ENCODE results near the gene NTM.

GRCh38 chr11:131418189-131418588, 47.8 kb downstream of the NTM start:
- TF ChIP-seq EZH2 (IDR thresholded peaks at IDR 0.05; ENCODE audit: insufficient read depth, poor library complexity, severe bottlenecking) = no peak
- TF ChIP-seq EZH2phosphoT487 (IDR thresholded peaks at IDR 0.05; ENCODE audit: insufficient read depth, low read depth) = no peak

Measured in GM23248 (cell line).